HEK293T (cell line): Measurements from ENCODE around the gene EYA4.

Experiments used
- CTCF ChIA-PET: fragments of 350-600 bp; formaldehyde crosslinking; extraction: SDS; loops from one replicate; lab custom pipeline; 2021; ENCODE audit warnings: antibody characterized with exemption, inconsistent platforms; lab: Yijun Ruan, JAX
- POLR2A ChIA-PET: fragments of 350-600 bp; formaldehyde crosslinking; extraction: SDS; loops from one replicate; lab custom pipeline; 2020; ENCODE audit warnings: antibody characterized with exemption, inconsistent platforms; lab: Yijun Ruan, JAX
- DNase-seq: peaks from one replicate; pipeline ENCODE4 v3.0.0; 2012; ENCODE audit warnings: mixed read lengths; ENCODE audit errors: extremely low spot score
- ARNT ChIP-seq: fragments of 450-650 bp; IDR thresholded peaks from 2 replicates; pipeline ENCODE4 v1.6.1; 2017; ENCODE audit warnings: mild to moderate bottlenecking
- BHLHE40 ChIP-seq: fragments of 450-650 bp; IDR thresholded peaks from 2 replicates; pipeline ENCODE4 v1.6.1; 2016; ENCODE audit warnings: mild to moderate bottlenecking, moderate library complexity, borderline replicate concordance
- CTBP1 ChIP-seq: fragments of 450-650 bp; IDR thresholded peaks from 2 replicates; pipeline ENCODE4 v1.6.1; 2016; ENCODE audit warnings: borderline replicate concordance
- ELF4 ChIP-seq: fragments of 450-650 bp; IDR thresholded peaks from 2 replicates; pipeline ENCODE4 v1.6.1; 2017; ENCODE audit warnings: antibody characterized with exemption
- FOXA1 ChIP-seq: fragments of 450-650 bp; IDR thresholded peaks from 2 replicates; pipeline ENCODE4 v1.6.1; 2016; ENCODE audit warnings: mild to moderate bottlenecking
- FOXK2 ChIP-seq: fragments of 450-650 bp; IDR thresholded peaks from 2 replicates; pipeline ENCODE4 v1.6.1; 2016; ENCODE audit warnings: mild to moderate bottlenecking
- FOXM1 ChIP-seq: fragments of 450-650 bp; IDR thresholded peaks from 2 replicates; pipeline ENCODE4 v1.6.1; 2017; ENCODE audit warnings: mild to moderate bottlenecking, borderline replicate concordance
- HDGF ChIP-seq: fragments of 450-650 bp; IDR thresholded peaks from 2 replicates; pipeline ENCODE4 v1.6.1; 2017; ENCODE audit warnings: antibody characterized with exemption, borderline replicate concordance
- L3MBTL2 ChIP-seq: fragments of 450-650 bp; conservative IDR thresholded peaks from 2 replicates; pipeline ENCODE4 v1.6.1; 2016; ENCODE audit warnings: mild to moderate bottlenecking
- LEF1 ChIP-seq: fragments of 450-650 bp; IDR thresholded peaks from 2 replicates; pipeline ENCODE4 v1.6.1; 2017; ENCODE audit warnings: mild to moderate bottlenecking, borderline replicate concordance
- NFRKB ChIP-seq: fragments of 450-650 bp; IDR thresholded peaks from 2 replicates; pipeline ENCODE4 v1.6.1; 2016; ENCODE audit warnings: mild to moderate bottlenecking, moderate library complexity
- SP1 ChIP-seq: fragments of 450-650 bp; IDR thresholded peaks from 2 replicates; pipeline ENCODE4 v1.6.1; 2017
- SUZ12 ChIP-seq: fragments of 450-650 bp; IDR thresholded peaks from 2 replicates; pipeline ENCODE4 v1.6.1; 2016; ENCODE audit warnings: mild to moderate bottlenecking
- TARDBP ChIP-seq: fragments of 450-650 bp; IDR thresholded peaks from 2 replicates; pipeline ENCODE4 v1.6.1; 2016
- ZNF384 ChIP-seq: fragments of 450-650 bp; IDR thresholded peaks from 2 replicates; pipeline ENCODE4 v1.6.1; 2016
- TF ChIP-seq, protein P1 (sequence below): fragments of 450-650 bp; IDR thresholded peaks from 2 replicates; pipeline ENCODE4 v1.6.1; 2016

Gene EYA4

DNA sequence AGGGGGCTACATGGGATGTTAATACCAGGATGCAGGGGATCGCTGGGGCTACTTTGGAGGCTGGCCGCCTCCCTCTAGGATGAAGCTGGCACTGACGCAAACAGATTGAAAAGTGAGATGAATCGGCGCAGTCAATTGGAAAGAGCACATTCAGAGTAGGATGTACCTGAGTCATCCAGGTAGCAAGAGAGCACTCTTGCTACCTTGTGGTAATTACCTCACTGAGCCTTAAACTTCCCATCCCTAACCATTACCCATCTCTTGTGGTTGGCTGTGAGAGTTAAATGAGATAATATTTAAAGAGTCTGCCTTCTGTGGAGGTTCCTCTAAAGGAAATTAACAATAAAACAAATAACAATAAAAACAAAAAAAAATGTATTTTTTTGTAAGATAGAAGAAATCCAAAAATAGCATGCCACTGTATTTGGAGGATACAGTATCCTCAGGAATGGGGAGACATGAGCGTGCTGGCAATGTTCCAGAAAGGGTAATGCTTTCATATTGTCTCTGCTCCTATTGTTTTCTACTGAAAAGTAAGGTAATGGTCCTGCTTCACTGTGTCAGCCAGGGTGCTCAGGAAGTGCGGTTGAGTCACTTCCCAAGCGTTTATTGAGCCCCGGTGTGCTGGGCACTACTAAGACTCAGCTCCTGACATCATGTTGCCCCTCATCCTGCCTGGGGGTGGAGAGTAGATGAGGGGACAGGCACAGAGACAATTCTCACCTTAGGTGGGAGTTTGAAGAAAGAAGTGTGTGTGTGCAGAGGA, 301.1 kb downstream of the EYA4 start:
- ChIA-PET CTCF (no interaction called here), POLR2A (no interaction called here)
- DNase-seq = no peak
- TF ChIP-seq SUZ12 (no peak), FOXM1 (no peak), FOXK2 (no peak), SP1 (no peak), CTBP1 (no peak), HDGF (no peak), NFRKB (no peak), BHLHE40 (no peak), ELF4 (no peak), ZNF384 (no peak), TARDBP (no peak), FOXA1 (no peak), ARNT (no peak), LEF1 (no peak), L3MBTL2 (no peak)
- TF ChIP-seq, protein P1, sequence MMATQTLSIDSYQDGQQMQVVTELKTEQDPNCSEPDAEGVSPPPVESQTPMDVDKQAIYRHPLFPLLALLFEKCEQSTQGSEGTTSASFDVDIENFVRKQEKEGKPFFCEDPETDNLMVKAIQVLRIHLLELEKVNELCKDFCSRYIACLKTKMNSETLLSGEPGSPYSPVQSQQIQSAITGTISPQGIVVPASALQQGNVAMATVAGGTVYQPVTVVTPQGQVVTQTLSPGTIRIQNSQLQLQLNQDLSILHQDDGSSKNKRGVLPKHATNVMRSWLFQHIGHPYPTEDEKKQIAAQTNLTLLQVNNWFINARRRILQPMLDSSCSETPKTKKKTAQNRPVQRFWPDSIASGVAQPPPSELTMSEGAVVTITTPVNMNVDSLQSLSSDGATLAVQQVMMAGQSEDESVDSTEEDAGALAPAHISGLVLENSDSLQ = no peak

DNA sequence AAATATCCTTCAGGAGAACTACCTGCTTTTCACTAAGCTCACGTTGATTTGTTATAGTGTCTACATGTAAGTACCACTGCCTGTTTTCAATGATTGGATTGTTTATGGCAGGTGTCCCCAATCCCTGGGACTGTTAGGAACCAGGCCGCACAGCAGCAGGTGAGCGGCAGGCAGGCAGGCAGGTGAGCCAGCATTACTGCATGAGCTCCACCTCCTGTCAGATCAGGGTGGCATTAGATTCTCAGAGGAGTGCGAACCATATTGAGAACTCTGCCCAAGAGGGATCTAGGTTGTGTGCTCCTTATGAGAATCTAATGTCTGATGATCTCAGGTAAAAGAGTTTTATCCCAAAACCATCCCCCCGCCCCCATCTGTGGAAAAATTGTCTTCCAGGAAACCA, 303.3 kb downstream of the EYA4 start:
- POLR2A ChIA-PET = no interaction called here
- CTCF ChIA-PET = interaction anchor here (1.3 kb wide), 1 partner anchor 581 kb away, joined by 3 read pairs; no protein-coding TSS in a partner anchor
- no peak for TF ChIP-seq BHLHE40
- TF ChIP-seq ZNF384 = no peak
- DNase-seq = no peak

DNA sequence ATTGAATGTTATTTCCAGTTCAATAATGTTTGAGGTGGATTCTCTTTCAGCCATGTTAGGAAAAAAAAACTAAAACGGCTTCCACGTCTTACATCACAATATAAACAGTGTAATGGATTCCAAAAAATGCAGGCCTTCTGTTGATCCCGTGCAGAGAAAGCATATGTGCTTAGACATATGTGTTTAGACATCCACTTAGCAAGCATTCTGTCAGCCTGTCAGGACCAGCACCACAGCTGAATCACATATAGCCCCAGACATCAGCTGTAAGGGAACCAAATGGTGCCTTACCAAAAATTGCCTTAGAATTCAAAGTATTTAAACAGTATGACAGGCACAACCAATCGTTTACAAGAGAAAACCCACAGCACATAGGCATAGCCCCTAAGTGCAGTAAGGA, 304.9 kb downstream of the EYA4 start:
- ChIA-PET POLR2A (no interaction called here), CTCF (no interaction called here)
- TF ChIP-seq SP1 (no peak), ARNT (no peak), ZNF384 (no peak), SUZ12 (no peak), FOXM1 (no peak), ELF4 (no peak), NFRKB (no peak), HDGF (no peak), FOXK2 (no peak), L3MBTL2 (no peak), LEF1 (no peak)
- TF ChIP-seq, protein P1 = no peak
- no peak for DNase-seq

DNA sequence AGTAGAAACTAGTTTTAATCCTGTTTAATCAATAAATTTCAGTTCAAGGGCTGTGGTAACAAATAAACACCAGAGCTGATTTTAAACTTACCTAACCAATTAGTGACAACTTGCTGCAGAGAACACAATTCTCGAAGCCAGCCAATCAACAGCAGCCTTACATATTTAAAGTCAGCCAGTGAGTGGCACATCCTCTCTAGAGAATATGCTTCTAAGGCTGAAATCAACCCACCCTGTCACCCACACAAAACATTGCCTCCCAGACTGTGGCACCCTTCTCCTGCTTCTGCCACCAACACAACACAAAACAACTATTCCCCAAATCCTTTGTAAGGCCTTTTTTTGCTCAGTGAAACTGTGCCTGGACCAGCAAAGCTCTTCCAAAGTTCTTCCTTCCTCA, 306.0 kb downstream of the EYA4 start:
- ChIA-PET POLR2A (no interaction called here), CTCF (interaction anchor here (1.0 kb wide), 1 partner anchor 22 kb away, joined by 6 read pairs; no protein-coding TSS in a partner anchor)
- TF ChIP-seq BHLHE40 = no peak
- TF ChIP-seq CTBP1 = no peak
- no peak for TF ChIP-seq ARNT
- no peak for TF ChIP-seq SP1
- TF ChIP-seq NFRKB = no peak
- TF ChIP-seq TARDBP = no peak
- no peak for TF ChIP-seq L3MBTL2
- no peak for TF ChIP-seq FOXK2
- no peak for TF ChIP-seq HDGF
- TF ChIP-seq ZNF384 = no peak
- TF ChIP-seq SUZ12 = no peak
- no peak for TF ChIP-seq ELF4
- TF ChIP-seq FOXA1 = no peak
- no peak for DNase-seq

DNA sequence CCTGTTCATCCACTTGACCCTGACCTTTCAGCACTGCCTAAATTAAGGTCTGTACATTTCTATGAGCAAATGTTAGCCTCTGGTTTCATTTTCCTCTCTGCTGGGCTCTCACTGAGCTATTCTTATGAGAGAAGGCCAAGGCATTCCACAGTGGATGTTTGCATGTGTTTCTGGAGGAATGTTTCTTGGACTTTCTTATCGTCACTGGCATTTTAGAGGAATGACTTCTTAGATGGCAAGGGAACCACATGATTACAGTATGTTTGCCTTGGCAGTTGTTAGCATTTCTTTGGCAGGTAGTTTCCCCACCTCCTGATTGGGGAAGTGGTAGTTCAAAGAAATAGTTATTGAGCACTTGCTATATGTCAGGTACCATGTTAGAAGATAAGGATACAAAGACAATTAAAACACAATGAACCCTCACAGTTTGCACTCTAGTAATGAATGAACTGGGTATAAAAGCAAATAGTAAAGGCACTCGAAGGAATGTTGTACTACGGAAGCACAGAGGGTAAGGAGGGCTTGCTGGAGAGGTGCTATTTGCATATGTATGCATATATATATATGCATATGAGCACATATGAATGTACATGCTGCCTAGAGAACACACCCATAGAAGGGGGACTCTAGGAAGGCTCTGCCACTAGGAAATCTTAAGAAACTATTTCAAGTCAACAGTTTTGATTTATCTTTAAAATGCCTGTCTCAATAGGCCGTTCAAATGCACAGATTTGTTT, 307.4 kb downstream of the EYA4 start:
- POLR2A ChIA-PET = no interaction called here
- no peak for DNase-seq
- TF ChIP-seq LEF1 (no peak), FOXA1 (no peak), CTBP1 (no peak), ZNF384 (no peak), TARDBP (no peak), SUZ12 (no peak), FOXK2 (no peak), FOXM1 (no peak), HDGF (no peak), BHLHE40 (no peak), ARNT (no peak), L3MBTL2 (no peak), ELF4 (no peak), SP1 (no peak), NFRKB (no peak)
- TF ChIP-seq, protein P1 = no peak
- CTCF ChIA-PET = interaction anchor here (0.6 kb wide), 1 partner anchor 356 kb away, joined by 4 read pairs; no protein-coding TSS in a partner anchor
